ENCODE data around the gene GTF2IRD1. TPM values are rescaled to one million over a fixed set of nuclear protein-coding genes. Genes with fewer than 3 reads are reported as not detected.

Gene GTF2IRD1
- total RNA-seq, 1 donor from 2014 or later, result 16.3 TPM

DNA sequence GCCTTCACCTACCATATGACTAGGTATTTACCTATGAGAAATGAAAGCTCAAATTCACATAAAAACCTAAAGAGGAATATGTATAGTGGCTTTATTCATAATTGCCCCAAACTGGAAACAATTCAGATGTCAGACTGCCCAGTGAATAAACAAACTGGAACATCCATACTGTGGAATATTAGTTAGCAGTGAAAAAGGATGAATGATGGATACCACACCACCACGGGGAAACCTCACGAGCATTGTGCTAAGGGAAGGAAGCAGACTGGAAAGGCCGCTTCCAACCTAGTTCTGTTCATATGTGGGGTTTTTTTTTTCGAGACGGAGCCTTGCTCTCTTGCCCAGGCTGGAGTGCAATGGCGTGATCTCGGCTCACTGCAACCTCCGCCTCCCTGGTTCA, 16.8 kb downstream of the GTF2IRD1 start:
- intact Hi-C loops (cut with DNase I), result no loop called here
- DNase-seq (no peak), ATAC-seq (no peak)
- H3K27me3 ChIP-seq (ENCODE audit: low read depth), result no peaks in the 10 kb centered on the region
- H3K36me3 ChIP-seq, result no peaks in the 10 kb centered on the region
- H3K4me3 ChIP-seq, result no peak overlapping the region
- TF ChIP-seq CTCF (IDR thresholded peaks at IDR 0.05), result no peak
- peaks cover 3% of the 10 kb centered on the region for H3K4me1 ChIP-seq
- no peaks in the 10 kb centered on the region for H3K9me3 ChIP-seq
- H3K27ac ChIP-seq, result no peak overlapping the region

DNA sequence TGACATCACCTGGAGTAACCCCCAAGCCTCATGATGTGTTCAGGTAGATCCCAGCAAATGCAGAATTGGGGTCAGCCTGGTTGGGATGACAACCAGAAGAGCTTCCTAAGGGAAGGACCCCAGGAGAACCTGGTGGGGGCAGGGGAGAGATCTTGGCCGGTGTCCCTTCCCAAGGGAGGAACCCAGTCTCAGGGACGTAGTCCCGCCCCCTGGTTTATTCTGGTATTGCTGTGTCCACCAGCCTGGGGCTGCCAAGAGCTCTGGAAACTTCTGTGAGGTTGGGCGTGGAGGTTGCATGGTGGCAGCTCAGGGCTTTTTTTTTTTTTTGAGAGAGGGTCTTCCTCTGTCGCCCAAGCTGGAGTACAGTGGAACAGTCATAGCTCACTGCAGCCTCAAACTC, 19.4 kb downstream of the GTF2IRD1 start:
- no peak for TF ChIP-seq CTCF (IDR thresholded peaks at IDR 0.05)
- Histone ChIP-seq H3K4me1 (peaks cover 19% of the 10 kb centered on the region), H3K9me3 (no peaks in the 10 kb centered on the region), H3K36me3 (no peaks in the 10 kb centered on the region), H3K4me3 (no peak overlapping the region), H3K27me3 (ENCODE audit: low read depth) (no peaks in the 10 kb centered on the region), H3K27ac (no peak overlapping the region)
- intact Hi-C loops (cut with DNase I), result no loop called here
- DNase-seq (no peak), ATAC-seq (no peak)

GRCh38 chr7:74474271-74474865, 20.7 kb downstream of the GTF2IRD1 start:
- peaks cover 31% of the 10 kb centered on the region for H3K4me1 ChIP-seq
- intact Hi-C loops (cut with DNase I), result no loop called here
- no peaks in the 10 kb centered on the region for H3K9me3 ChIP-seq
- H3K36me3 ChIP-seq, result no peaks in the 10 kb centered on the region
- H3K27ac ChIP-seq, result peak overlapping the region; percentile 97
- ATAC-seq, result no peak
- no peaks in the 10 kb centered on the region for H3K27me3 ChIP-seq (ENCODE audit: low read depth)
- no peak overlapping the region for H3K4me3 ChIP-seq
- TF ChIP-seq CTCF (IDR thresholded peaks at IDR 0.05), result no peak
- DNase-seq, result no peak

- H3K36me3 ChIP-seq, result no peaks in the 10 kb centered on the region
- intact Hi-C loops (cut with DNase I), result no loop called here
- H3K9me3 ChIP-seq, result no peaks in the 10 kb centered on the region
- H3K4me3 ChIP-seq, result no peak overlapping the region
- peak overlapping the region; percentile 97 for H3K27ac ChIP-seq
- peak; percentile 20 to 50 for ATAC-seq
- peak; percentile 71 for DNase-seq
- no peaks in the 10 kb centered on the region for H3K27me3 ChIP-seq (ENCODE audit: low read depth)
- no peak for TF ChIP-seq CTCF (IDR thresholded peaks at IDR 0.05)
- H3K4me1 ChIP-seq, result peaks cover 42% of the 10 kb centered on the region
These were observed 21.7 kb downstream of the GTF2IRD1 start for GRCh38 chr7:74475243-74475986.

DNA sequence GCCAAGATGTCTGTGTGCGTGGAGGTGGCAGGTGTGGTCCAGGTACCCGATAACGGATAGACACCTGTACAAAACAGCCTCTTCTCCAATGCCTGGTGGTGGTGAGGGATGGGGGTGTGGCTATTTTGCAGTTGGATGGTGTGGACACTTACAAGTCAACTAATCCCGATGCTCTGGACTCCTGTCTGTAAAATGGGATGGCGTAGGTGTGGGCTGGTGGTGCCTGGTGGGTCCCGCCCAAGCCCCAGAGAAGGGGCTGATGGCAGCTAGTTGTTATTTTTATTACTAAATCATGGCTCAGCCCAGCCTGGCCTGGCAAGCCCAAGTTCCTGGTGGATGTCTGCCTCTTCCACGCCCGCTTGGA, 22.3 kb downstream of the GTF2IRD1 start:
- DNase-seq (no peak), ATAC-seq (no peak)
- Histone ChIP-seq H3K9me3 (no peaks in the 10 kb centered on the region), H3K27me3 (ENCODE audit: low read depth) (no peaks in the 10 kb centered on the region), H3K27ac (peak overlapping the region; percentile 97), H3K4me1 (peaks cover 47% of the 10 kb centered on the region), H3K36me3 (no peaks in the 10 kb centered on the region), H3K4me3 (no peak overlapping the region)
- intact Hi-C loops (cut with DNase I), result no loop called here
- no peak for TF ChIP-seq CTCF (IDR thresholded peaks at IDR 0.05)

All from lower lobe of right lung (tissue), 2 donors.